Uterus (tissue), 2 donors: ENCODE results near the gene OXSM.

Source experiments
- POLR2A ChIP-seq, 2 donors: fragments of 450-650 bp; IDR thresholded peaks; one replicate each; pipeline ENCODE4 v1.6.1; 2016; ENCODE audit warnings: antibody characterized with exemption in 2 of 2, mild to moderate bottlenecking in 1 of 2, moderate library complexity in 1 of 2
- TF ChIP-seq, protein P1 (sequence below), 4 experiments: fragments of 200-600 bp in 2 of 4; fragments of 450-650 bp in 2 of 4; sonication (generic) in 2 of 4; IDR thresholded peaks; one replicate each; pipeline ENCODE4 v1.5.1; 2016 to 2019; ENCODE audit warnings: antibody characterized with exemption in 4 of 4, mild to moderate bottlenecking in 2 of 4, moderate library complexity in 1 of 4

DNA sequence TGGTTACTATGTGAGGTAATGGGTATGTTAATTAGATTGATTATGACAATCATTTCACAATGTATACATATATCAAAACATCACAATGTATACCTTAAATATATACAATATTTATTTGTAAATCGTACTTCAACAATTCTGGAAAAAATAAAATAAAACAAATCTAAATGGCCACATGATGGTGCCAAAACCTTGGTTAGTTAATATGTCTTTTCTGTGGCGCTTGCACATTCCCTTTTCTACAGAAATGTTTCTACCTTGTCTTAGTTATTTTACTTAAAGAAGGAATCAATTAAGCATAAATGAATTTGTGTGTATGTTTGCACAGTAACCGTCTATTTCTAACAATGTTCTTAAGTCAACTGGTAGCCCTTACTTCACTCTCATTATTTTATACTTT lies 53.4 kb downstream of the OXSM start:
- TF ChIP-seq, protein P1, sequence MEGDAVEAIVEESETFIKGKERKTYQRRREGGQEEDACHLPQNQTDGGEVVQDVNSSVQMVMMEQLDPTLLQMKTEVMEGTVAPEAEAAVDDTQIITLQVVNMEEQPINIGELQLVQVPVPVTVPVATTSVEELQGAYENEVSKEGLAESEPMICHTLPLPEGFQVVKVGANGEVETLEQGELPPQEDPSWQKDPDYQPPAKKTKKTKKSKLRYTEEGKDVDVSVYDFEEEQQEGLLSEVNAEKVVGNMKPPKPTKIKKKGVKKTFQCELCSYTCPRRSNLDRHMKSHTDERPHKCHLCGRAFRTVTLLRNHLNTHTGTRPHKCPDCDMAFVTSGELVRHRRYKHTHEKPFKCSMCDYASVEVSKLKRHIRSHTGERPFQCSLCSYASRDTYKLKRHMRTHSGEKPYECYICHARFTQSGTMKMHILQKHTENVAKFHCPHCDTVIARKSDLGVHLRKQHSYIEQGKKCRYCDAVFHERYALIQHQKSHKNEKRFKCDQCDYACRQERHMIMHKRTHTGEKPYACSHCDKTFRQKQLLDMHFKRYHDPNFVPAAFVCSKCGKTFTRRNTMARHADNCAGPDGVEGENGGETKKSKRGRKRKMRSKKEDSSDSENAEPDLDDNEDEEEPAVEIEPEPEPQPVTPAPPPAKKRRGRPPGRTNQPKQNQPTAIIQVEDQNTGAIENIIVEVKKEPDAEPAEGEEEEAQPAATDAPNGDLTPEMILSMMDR (IDR thresholded peaks at IDR 0.05) = peak in 3 of 4 experiments; percentile 10 to 28 (median 21)
- no peak for TF ChIP-seq POLR2A (IDR thresholded peaks at IDR 0.05)
